ENCODE results near the gene ADCK2.
"Not testable (repeated sequence)": the region's sequence is repeated elsewhere in the genome, so short reads cannot be mapped to it uniquely, and the experiment has no call there.

ADCK2 gene

DNA sequence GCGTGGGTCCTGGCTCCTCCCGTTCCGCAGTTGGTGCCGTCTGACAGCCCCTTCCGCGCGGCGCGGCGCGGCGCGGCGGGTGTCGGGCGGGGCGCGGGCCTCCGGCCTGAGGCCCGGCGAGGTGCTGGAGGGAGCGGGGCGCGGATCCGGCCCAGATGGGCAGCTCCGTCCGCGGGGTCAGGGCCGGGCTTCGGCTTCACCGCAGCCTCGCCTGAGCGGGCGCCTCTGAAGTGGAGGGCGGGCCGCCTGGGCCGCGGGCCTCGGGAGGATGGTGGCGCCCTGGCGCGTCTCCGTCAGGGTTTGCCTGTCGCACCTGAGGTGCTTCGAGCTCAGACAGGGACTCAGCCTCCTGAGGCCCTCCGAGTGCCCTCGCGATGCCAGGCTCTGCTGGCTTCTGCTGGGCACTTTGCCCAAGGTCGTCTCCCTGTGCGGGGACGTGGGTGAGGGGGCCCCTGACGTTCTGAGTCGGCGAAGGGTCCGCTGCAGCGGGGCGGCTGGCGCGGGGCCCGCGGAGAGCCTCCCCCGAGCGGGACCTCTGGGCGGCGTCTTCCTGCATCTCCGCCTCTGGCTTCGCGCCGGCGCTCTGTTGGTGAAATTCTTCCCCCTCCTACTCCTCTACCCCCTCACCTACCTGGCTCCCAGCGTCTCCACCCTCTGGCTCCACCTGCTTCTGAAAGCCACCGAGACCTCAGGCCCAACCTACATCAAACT is 473 bp downstream of the ADCK2 start:
- DNase-seq (ENCODE audit: low read depth) = no peak

DNA sequence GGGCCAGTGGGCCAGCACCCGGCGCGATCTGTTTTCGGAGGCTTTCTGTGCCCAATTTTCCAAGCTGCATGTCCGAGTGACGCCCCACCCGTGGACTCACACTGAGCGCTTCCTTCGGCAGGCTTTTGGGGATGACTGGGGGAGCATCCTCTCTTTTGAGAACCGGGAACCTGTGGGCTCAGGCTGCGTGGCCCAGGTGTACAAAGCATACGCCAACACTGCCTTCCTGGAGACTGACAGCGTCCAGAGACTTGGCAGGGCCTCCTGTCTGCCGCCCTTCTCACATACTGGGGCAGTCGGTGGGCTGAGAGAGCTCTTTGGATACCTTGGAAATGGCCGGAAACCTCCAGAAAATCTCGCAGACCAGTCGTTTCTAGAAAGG is 1.0 kb downstream of the ADCK2 start:
- no peak for DNase-seq (ENCODE audit: low read depth)

DNA sequence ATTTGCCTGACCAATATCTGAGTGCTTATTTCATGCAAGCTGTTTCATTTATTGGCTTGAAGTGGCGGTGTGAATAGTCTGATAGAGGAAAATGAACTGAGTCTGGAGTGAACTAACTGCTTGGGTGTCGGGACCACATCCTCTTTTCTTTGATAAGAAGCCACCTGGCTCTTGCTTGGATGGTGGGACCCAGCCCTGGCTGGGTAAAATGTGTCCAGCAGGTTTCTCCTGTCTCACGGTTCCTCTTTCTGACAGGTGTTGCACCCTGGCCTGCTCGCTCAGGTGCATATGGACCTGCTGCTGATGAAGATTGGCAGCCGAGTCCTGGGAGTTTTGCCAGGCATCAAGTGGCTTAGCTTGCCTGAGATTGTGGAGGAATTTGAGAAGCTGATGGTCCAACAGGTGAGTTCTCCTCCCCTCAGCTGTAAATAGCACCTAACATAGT is 1.6 kb downstream of the ADCK2 start:
- no peak for DNase-seq (ENCODE audit: low read depth)

DNA sequence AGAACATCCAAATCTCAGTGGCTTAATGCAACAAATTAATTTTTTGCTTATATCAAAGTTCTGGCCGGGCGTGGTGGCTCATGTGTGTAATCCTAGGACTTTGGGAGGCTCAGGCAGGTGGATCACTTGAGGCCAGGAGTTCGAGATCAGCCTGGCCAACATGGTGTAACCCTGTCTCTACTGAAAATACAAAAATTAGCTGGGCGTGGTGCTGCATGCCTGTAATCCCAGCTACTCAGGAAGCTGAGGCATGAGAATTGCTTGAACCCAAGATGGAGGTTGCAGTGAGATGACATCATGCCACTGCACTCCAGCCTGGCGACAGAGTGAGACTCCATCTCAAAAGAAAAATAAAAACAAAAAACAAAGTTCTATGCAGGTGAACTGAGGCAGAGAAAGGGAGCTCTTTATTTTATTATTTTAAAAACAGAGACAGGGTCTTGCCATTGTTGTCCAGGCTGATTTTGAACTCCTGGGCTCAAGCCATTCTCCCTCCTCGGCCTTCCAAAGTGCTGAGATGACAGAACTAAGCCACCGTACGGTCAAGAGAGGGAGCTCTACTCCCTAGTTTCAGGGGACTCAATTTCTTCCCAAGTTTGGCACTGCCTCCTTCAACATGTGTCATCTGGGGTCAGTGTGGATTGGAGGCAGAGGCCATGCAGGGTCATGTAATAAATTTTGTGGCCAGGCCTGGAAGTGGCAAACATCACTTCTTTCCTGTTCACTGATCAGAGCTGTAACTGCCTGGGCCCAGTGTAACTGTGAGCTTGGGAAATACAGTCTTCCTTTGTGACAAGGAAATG is 2.4 kb downstream of the ADCK2 start:
- DNase-seq (ENCODE audit: low read depth) = peak; percentile 66

DNA sequence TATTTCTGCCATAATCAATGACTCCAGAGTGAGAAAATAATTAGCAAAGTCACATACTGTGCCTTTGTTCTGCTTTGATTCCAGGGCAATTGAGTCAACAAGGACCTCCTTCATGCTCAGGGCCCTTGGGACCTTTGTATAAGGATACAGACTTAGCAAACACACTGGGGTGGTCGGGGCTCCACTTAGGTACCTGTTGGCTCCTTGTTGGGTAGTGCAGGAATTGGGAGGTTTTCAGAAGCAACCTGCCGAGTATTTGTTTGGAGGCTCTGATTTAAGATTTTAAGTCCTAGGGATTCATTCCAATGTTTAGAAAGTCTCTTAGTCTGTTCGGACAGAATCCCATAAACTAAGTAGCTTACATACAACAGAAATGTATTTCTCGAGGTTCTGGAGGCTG is 3.0 kb downstream of the ADCK2 start:
- no peak for DNase-seq (ENCODE audit: low read depth)

DNA sequence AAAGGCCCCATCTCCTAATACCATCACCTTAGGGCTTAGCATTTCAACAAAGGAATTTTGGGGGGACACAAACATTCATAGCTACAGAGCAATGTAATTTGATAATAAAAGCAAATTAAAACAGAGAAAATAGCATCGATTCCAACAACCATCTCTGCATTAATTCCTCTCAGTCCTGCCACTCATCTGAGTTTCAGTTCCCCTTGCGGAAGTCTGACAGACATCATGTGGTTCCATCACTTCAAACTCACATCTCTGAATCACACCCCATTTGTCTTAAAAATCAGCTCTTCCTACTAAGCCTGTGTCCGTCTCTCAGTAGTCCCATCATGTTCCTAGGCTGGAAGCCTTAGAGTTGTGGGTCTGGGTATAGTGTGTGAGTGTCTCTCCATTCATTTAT is 3.6 kb downstream of the ADCK2 start:
- DNase-seq (ENCODE audit: low read depth) = no peak

DNA sequence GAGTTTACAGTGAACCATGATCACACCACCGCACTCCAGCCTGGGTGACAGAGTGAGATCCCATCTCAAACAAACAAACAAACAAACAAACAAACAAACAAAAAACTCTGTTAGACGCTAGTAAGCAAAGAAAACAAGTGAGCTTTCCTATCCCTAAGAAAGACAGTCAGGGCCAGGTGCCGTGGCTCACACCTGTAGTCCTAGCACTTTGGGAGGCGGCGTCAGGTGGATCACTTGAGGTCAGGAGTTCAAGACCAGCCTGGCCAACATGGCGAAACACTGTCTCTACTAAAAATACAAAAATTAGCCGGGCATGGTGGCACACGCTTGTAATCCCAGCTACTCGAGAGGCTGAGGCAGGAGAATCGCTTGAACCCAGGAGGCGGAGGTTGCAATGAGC is 4.2 kb downstream of the ADCK2 start:
- DNase-seq (ENCODE audit: low read depth) = not testable (repeated sequence)

DNA sequence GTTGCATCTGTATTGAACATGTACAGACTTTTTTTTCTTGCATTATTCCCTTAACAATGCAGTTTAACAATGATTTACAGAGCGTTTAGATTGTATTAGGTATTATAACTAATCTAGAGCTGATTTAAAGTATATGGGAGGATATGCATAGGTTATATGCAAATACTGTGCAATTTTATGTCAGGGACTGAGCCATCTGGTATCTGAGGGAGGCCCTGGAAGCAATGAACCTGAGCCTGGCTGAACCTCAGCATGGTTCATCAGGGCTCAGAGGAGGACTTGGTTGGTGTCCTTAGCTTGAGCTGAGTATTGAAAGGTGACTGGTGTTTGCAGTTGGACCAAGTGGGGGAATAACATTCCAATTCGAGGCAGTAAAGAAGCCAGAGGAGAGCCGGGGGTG is 4.8 kb downstream of the ADCK2 start:
- DNase-seq (ENCODE audit: low read depth) = no peak

DNA sequence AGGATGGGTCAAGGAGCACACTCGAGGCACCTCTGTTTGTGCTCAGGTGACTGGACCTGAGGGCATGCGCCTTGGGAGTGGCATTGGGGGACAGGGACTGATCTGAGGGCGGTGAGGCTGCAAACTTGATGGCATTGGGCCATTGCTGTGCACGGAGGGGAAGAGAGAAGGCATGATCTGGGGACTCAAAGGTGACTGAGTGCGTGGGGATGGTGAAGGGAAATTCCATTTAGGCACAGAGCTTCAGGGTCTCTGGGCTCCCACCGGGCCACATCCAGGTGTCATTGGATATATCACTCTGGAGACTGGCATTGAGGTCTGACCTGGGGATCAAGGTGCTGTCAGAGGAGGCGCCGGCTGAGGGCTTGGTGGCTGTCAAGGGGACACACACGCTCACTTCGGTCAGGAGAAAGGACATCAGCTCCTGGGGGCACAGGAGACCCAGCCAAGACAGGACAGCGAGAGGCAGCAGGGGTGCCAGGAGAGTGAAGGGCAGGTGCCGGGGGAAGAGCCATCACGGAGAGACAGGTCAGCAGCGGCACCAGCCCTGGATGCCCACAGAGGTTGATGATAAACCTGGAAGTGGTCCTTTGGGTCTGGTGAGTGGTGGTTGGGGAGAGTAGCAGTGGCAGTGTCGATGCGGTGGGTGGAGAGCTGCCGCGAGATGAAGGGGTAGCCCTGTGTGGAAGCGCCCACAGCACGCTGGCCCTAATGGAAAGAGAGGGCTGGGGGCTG is 5.5 kb downstream of the ADCK2 start:
- DNase-seq (ENCODE audit: low read depth) = no peak

DNA sequence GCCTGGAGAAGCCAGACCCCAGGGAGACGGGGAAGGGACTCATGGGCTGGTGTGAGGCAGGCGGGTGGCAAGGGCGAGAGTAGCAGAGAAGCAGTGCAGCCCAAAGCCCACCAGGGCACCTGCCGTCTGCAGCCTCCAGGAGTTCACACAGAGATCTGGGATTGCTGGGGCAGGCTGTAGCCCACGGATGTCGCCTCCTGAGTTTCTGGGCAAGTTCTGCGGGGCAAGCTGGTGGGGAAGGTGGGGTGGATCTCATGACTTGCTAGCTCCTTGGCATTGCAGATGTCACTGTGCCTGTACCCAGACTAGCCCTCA is 6.0 kb downstream of the ADCK2 start:
- no peak for DNase-seq (ENCODE audit: low read depth)

DNA sequence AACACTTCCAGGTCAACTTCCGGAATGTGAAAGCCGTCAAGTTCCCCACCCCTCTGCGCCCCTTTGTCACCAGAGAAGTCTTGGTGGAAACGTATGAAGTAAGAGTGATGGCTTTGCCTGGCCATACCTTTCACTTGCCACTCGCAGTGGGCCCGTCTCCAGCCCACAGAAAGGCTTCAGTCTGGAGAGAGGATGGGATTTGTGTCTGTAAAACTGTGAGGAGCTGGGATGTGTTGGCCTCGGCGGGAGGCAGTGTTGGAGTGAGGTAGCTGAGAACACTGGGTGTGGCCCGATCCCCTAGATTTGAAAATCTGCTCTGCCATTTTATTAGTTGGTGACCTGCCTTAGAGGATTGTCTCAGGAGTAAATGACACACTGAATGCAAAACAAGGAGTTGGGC is 6.4 kb downstream of the ADCK2 start:
- no peak for DNase-seq (ENCODE audit: low read depth)

DNA sequence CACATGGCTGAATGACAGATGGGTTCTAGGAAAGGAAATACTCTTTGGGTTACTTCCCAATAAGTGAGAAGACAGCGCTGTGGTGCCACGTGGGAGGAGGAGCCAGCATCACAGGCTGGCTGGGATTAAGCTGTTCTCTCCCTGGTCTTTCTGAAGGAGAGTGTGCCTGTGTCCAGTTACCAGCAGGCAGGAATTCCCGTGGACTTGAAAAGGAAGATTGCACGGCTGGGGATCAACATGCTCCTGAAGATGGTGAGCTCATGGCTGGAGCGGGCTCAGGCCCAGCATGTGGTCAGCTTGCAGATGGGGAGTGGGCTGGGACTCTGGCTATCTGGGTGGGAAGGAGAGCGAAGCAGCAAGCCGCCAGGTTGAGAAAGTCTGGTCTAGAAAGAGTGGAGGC is 8.1 kb downstream of the ADCK2 start:
- DNase-seq (ENCODE audit: low read depth) = no peak

DNA sequence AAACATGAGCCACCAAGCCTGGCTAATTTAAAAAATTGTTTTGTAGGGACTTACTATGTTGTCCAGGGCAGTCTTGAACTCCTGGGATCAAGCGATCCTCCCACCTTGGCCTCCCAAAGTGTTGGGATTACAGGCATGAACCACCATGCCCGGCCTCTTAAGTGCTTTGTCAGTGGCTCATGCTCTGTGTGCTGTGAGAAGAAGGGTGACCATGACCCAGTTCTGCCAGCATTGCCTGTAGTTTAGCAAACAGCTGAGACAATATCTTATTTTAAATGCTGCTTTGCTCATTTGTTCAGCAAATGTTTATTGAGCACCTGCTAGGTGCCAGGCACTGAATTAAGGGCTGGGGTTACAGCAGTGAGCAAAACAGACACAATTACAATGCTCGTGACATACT is 9.0 kb downstream of the ADCK2 start:
- DNase-seq (ENCODE audit: low read depth) = no peak

DNA sequence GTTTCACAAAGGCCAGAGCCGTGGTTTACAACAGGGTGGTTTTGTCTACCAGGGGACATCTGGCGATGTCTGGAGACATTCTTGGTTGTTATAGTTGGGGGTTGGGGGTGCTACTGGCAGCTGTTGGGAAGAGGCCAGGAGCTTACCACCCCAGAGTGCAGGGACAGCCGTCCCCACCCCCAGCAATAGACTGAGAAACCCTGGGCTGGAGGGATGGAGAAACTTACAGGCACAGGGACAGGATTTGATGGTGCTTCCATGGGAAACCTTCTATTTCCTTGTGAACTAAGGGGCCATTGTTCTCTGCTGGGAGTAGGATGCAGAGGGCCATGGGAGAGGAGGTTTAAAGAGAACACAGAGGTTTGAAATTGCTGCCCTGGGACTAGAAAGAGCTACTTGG is 10.9 kb downstream of the ADCK2 start:
- DNase-seq (ENCODE audit: low read depth) = no peak

DNA sequence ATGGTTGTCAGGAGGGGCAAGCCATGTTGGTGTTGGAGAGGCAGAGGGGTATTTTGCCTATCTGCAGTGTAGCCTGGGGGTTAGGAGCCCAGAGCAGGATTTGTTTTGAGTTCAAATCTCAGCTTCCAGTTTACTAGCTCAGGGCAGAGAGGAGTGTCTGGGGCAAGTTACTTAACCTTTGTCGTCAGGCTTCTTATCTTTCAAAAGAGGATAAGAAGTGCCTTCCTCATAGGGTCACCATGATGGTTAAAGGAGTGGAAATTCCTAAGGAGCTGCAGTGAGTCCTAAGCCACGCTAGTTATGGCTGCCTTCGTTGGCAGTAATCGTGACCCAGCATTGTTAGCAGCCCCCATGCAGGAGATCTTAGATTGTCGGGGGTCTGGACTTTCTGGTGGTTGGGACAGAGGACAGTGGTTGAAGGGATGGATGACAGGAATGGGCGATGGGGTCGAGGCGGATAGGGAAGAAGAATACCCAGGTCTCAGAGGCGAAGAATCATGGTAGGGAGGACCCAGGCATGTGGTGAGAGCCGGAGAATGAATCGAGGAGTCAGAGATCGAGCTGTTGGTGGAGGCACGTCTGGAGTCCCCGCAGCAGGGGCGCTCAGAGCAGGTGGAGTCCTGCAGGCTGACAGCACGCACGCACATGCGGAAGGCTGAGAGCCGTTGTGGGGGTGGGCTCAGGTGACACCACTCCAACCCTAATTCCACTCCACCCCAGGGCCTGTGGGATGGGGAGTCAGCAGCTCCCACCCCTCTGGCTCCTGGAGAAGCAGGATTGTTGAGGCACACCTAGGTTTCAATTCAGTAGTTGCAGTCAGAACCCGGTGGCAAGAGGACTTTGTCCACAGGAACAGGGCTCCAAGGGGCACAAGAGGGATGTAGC is 11.6 kb downstream of the ADCK2 start:
- DNase-seq (ENCODE audit: low read depth) = no peak

DNA sequence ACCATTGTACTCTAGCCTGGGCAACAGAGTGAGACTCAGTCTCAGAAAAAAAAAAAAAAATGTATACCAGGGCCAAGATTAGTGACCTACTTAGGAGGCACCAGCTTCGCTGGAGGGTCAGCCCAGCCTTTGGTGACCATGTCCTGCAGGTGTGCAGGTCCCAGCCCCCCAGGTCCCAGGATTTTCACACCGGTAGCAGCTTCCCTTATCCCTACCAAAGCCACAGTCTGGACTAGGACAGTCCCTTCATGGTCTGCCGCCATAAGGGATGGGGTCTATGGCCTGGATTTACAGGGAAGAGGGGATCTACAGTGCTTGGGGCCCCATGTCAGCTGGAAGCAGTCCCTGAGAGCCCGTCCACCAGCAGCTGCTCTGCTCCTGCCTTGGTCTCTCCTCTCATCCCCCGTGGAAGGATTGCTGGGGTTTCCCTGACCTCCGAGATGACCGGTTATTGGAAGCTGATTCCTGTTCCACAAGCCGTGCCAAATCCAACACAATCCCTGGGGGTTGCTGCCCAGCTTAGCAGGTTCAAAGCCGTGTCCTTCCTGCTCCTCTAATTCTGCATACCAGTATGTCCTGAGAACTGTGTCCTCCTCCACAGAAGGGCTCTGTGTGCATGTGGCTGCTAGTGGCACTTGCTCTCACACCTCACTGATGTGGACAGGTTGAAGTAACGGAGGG is 12.8 kb downstream of the ADCK2 start:
- no peak for DNase-seq (ENCODE audit: low read depth)

DNA sequence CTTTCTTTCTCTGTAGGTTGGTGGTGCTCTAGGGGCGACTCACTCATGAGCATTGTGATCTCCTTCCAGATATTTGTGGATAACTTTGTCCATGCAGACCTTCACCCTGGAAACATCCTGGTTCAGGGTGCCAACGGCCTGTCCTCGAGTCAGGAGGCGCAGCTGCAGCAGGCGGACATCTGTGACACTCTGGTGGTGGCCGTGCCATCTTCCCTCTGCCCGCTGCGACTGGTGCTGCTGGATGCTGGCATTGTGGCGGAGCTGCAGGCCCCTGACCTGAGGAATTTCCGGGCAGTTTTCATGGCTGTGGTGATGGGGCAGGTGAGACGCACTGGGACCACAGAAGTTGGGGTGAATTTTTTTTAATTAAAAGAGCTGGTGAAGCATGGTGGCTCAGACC is 14.2 kb downstream of the ADCK2 start:
- no peak for DNase-seq (ENCODE audit: low read depth)

DNA sequence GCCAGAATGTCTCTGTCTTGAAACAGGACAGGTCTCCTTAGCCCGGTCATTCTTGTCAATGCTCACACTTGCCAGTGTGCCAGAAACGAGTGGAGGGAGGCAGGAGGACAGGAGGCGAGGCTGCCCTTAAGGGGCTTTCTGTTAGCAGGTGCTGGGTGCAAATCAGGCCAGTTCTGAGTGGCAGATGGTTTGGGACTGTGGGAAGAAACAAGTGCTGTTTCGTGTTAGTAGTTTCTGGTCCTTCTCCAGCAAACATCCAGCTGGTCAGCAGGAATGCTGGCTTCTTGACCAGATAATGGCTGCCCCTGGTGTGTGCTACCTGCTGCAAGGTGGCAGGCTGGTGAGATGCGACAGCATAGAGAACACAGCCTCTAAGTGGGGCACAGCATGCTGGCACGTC is 15.6 kb downstream of the ADCK2 start:
- DNase-seq (ENCODE audit: low read depth) = no peak

DNA sequence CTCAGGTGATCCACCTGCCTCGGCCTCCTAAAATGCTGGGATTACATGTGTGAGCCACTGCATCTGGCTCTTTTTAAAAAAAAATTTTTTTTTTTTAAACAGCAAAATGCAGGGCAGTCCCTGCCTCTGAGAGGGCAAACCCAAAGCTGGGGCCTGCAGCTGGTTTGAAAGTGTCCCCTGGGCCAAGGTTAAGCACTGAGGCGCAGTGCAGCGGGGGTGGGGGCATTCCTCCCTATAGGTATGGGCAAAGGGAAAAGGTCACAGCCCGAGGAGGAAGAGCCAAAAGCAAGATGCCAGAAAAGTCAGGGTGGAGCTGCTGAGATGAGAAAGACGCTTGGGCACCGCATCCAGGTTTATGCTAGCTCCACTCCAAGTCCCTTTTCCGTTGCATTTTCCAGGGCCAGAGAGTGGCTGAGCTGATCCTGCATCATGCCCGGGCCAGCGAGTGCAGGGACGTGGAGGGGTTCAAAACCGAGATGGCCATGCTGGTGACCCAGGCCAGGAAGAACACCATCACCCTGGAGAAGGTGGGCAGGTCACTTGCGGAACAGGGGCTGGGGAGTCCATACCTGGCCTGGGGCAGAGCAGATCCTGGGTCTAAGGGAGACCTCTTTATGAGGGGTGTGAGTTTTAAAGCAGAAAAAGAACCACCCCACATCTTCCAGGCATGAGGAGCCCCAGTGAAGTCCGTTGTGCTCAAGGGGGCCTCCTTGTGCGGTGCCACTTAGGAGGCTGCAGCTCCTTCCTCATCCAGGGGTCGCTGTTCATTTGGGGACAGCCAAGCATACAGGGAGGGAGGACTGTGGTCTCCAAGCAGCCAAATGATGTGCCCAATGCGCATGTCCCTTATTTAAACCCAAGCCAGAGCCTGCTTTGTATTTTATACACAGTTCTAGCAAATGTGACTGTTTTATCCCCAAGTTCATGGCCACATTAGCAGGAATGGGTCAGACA is 16.7 kb downstream of the ADCK2 start:
- no peak for DNase-seq (ENCODE audit: low read depth)

DNA sequence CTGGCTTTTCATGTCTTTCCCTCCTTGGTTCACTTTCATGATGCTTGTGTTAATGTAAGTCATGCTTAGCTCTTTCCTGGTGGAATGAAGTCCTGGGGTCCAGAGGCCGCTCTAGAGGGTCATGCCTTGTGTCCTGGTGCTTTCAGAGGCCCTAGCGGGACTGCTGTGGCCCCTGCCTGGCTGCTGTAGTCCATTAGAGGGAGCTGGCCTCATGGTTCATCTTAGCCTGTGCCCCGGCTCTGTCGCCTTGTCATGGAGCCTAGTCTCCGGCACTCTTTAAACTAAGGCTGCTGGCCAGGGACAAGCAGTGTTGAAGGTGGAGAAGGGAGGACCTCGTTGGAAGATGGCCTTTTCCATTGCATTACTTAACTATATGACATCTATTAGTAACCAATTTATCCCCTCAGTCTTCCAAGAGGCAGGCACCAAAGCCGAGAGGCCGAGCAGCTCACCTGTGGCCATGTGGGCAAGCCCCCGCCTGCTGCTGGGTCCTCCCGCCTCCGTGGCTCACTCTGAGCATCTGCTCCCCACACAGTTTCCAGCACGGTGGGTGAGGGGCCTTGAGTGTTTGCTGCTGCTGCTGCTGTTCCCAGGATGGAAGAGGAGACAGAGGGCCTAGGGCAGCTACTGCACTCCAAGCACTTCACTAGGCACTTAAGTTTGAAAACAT is 18.8 kb downstream of the ADCK2 start:
- DNase-seq (ENCODE audit: low read depth) = no peak

Data from amniotic epithelial cell (primary cell).